Caco-2 (cell line): ENCODE results near the gene HTRA3. TPM values are rescaled to one million over a fixed set of nuclear protein-coding genes. Genes with fewer than 3 reads are reported as not detected.

Source experiments
- BruUV-seq: library from RNA; stranded (reverse); fragments of 400-500 nt; replicated peaks from 2 replicates; lab custom pipeline; 2021; lab: Mats Ljungman, UMichigan
- CTCF ChIA-PET: fragments of 300-600 bp; sonication (Branson Sonifier 250); formaldehyde crosslinking; loops from one replicate; lab custom pipeline; 2022; ENCODE audit warnings: antibody characterized with exemption; lab: Charles Lee
- POLR2A ChIA-PET: fragments of 300-600 bp; sonication (Branson Sonifier 250); formaldehyde crosslinking; loops from one replicate; lab custom pipeline; 2022; ENCODE audit warnings: antibody characterized with exemption; lab: Charles Lee
- DNase-seq, 2 experiments: peaks; one replicate each; pipeline versions ENCODE4 v3.0.0 to v3.0.0-alpha.2; 2020 to 2022
- H3K27me3 ChIP-seq: replicated peaks from 2 replicates; pipeline ENCODE4 v1.6.0; 2011; ENCODE audit warnings: low read length; ENCODE audit not compliant: control insufficient read depth, insufficient read depth
- H3K36me3 ChIP-seq: 2 replicates; pipeline ENCODE4 v1.5.1; 2011; ENCODE audit warnings: low read length; ENCODE audit not compliant: control insufficient read depth, insufficient read depth
- H3K4me1 ChIP-seq: fragments of 250-450 bp; sonication (Bioruptor Pico); 2 replicates; pipeline ENCODE4 v1.5.1; 2020; ENCODE audit warnings: mild to moderate bottlenecking
- H3K4me3 ChIP-seq: 2 replicates; pipeline ENCODE4 v1.5.1; 2011; ENCODE audit warnings: low read depth, mild to moderate bottlenecking, control low read depth, low read length
- H3K9me3 ChIP-seq: fragments of 250-450 bp; sonication (Bioruptor Pico); 2 replicates; pipeline ENCODE4 v1.5.1; 2020; ENCODE audit warnings: mild to moderate bottlenecking, moderate library complexity
- H3K27ac Mint-ChIP-seq: one replicate; pipeline ENCODE4 v1.8.0; 2022; ENCODE audit warnings: mixed read lengths; ENCODE audit not compliant: unreplicated experiment
- H3K27me3 Mint-ChIP-seq: one replicate; pipeline ENCODE4 v1.8.0; 2022; ENCODE audit warnings: mixed read lengths; ENCODE audit not compliant: insufficient read depth, unreplicated experiment
- H3K36me3 Mint-ChIP-seq: one replicate; pipeline ENCODE4 v1.8.0; 2022; ENCODE audit warnings: mild to moderate bottlenecking, mixed read lengths; ENCODE audit not compliant: insufficient read depth, unreplicated experiment
- H3K4me1 Mint-ChIP-seq: one replicate; pipeline ENCODE4 v1.8.0; 2022; ENCODE audit warnings: low read depth, mixed read lengths; ENCODE audit not compliant: unreplicated experiment
- H3K4me3 Mint-ChIP-seq: one replicate; pipeline ENCODE4 v1.8.0; 2022; ENCODE audit warnings: mild to moderate bottlenecking, moderate library complexity, mixed read lengths; ENCODE audit not compliant: unreplicated experiment
- H3K9me3 Mint-ChIP-seq: one replicate; pipeline ENCODE4 v1.8.0; 2022; ENCODE audit warnings: mixed read lengths; ENCODE audit not compliant: unreplicated experiment
- CTCF ChIP-seq, 2 experiments: fragments of 200-600 bp in 1 of 2; IDR thresholded peaks; 1 replicate in 1 of 2; 2 replicates in 1 of 2; pipeline versions ENCODE4 v1.5.1 to v1.8.0; 2011 to 2022; ENCODE audit warnings: antibody characterized with exemption in 1 of 2, control low read depth in 1 of 2, inconsistent platforms in 1 of 2, low read depth in 1 of 2, low read length in 1 of 2, mild to moderate bottlenecking in 1 of 2, moderate library complexity in 1 of 2; ENCODE audit not compliant: insufficient read depth in 1 of 2, severe bottlenecking in 1 of 2, unreplicated experiment in 1 of 2
- intact Hi-C: fragments of 100-400 bp; cut with micrococcal nuclease; formaldehyde crosslinking; loops from one replicate; pipeline ENCODE4 v1.10.0; 2022; ENCODE audit not compliant: unreplicated experiment
- total RNA-seq: library from RNA; stranded (reverse); gene quantifications from 2 replicates; pipeline ENCODE4 v1.2.3, GENCODE V29; 2022

Gene HTRA3
- total RNA-seq, 1 experiment from 2014 or later = 0.66 TPM

GRCh38 chr4:8343967-8344331 lies 74.4 kb downstream of the HTRA3 start:
- CTCF ChIA-PET = interaction anchor here (0.6 kb wide), 1 partner anchor 542 kb away, joined by 3 read pairs; no protein-coding TSS in a partner anchor
- BruUV-seq = no TSS peak

GRCh38 chr4:8344377-8344776 lies 74.8 kb downstream of the HTRA3 start:
- Mint-ChIP-seq H3K9me3 (no peaks in the 10 kb centered on the region), H3K36me3 (no peaks in the 10 kb centered on the region), H3K4me3 (no peak overlapping the region), H3K27me3 (no peaks in the 10 kb centered on the region), H3K4me1 (peaks cover 7% of the 10 kb centered on the region), H3K27ac (no peak overlapping the region)
- Histone ChIP-seq H3K4me3 (no peak overlapping the region), H3K27me3 (no peaks in the 10 kb centered on the region), H3K9me3 (no peaks in the 10 kb centered on the region), H3K36me3 (no peaks in the 10 kb centered on the region), H3K4me1 (no peaks in the 10 kb centered on the region)
- intact Hi-C loops = no loop called here
- DNase-seq = no peak
- no TSS peak for BruUV-seq
- POLR2A ChIA-PET = no interaction called here
- TF ChIP-seq CTCF (IDR thresholded peaks at IDR 0.05; ENCODE audit: insufficient read depth in 1 of 2, low read depth in 1 of 2, low read length in 1 of 2, severe bottlenecking in 1 of 2, unreplicated experiment in 1 of 2) = no peak
- CTCF ChIA-PET = interaction anchor here (0.6 kb wide), 1 partner anchor 542 kb away, joined by 3 read pairs; no protein-coding TSS in a partner anchor

More at GRCh38 chr4:8343967-8344331, 74.4 kb downstream of the HTRA3 start:
- H3K36me3 ChIP-seq = no peaks in the 10 kb centered on the region
- H3K9me3 ChIP-seq = no peaks in the 10 kb centered on the region
- POLR2A ChIA-PET = no interaction called here
- intact Hi-C loops = no loop called here
- no peak overlapping the region for H3K27ac Mint-ChIP-seq
- H3K4me3 Mint-ChIP-seq = no peak overlapping the region
- H3K36me3 Mint-ChIP-seq = no peaks in the 10 kb centered on the region
- H3K9me3 Mint-ChIP-seq = no peaks in the 10 kb centered on the region
- no peak for DNase-seq
- no peaks in the 10 kb centered on the region for H3K27me3 ChIP-seq
- no peak overlapping the region for H3K4me3 ChIP-seq
- no peak for TF ChIP-seq CTCF (IDR thresholded peaks at IDR 0.05; ENCODE audit: insufficient read depth in 1 of 2, low read depth in 1 of 2, low read length in 1 of 2, severe bottlenecking in 1 of 2, unreplicated experiment in 1 of 2)
- no peaks in the 10 kb centered on the region for H3K27me3 Mint-ChIP-seq
- H3K4me1 ChIP-seq = no peaks in the 10 kb centered on the region
- H3K4me1 Mint-ChIP-seq = peaks cover 7% of the 10 kb centered on the region

DNA sequence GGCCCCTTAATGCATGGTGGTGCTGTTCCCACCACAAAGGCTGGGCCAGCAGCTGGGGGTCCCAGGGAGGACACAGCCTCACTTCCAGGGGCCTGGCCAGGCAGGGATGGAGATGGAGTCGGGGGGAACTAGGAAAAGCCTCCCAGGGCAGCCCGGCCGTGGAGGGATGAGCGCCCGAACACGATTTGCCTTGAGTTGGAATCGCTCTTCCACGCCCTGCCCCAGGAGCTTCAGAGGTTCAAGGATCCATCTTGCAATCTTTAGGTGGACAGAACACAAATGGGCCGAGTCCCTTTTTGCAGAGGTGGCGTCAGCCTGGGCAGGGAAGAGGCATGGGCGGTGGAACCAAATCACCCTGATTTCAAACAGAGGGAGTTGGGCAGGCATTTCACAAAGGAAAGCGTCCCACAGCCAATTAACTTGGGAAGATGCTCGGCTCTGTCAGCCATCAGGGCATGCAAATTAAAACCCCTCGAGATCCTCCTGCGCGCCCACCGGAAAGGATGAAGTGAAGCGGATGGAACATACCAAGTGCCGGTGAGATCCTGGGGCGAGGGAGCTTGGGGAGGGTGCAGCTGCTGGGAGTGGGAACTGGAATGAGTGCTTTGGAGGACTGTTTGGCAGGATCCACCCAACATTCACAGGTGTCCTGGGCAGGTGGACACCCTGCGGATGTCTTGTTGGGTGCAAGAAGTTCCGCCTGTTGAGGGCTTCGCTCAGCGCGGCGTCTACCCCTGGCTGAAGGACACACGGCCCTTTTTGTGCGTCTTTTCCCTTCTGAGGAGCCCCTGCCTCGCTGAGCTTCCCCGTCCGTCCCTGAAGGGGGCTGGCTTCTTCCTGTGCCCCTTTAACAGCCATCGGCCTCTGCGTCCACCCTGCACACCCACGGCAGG lies 75.7 kb downstream of the HTRA3 start:
- Mint-ChIP-seq H3K27me3 (no peaks in the 10 kb centered on the region), H3K27ac (no peak overlapping the region), H3K4me1 (peaks cover 7% of the 10 kb centered on the region), H3K9me3 (no peaks in the 10 kb centered on the region), H3K36me3 (no peaks in the 10 kb centered on the region), H3K4me3 (no peak overlapping the region)
- Histone ChIP-seq H3K36me3 (no peaks in the 10 kb centered on the region), H3K9me3 (no peaks in the 10 kb centered on the region), H3K4me3 (no peak overlapping the region), H3K4me1 (no peaks in the 10 kb centered on the region), H3K27me3 (no peaks in the 10 kb centered on the region)
- no peak for TF ChIP-seq CTCF (IDR thresholded peaks at IDR 0.05; ENCODE audit: insufficient read depth in 1 of 2, low read depth in 1 of 2, low read length in 1 of 2, severe bottlenecking in 1 of 2, unreplicated experiment in 1 of 2)
- ChIA-PET CTCF (no interaction called here), POLR2A (no interaction called here)
- DNase-seq = no peak
- intact Hi-C loops = no loop called here
- BruUV-seq = no TSS peak
